Chondrocyte (in vitro differentiated cells): ENCODE measurements around the gene PLK2. TPM values are rescaled to one million over a fixed set of nuclear protein-coding genes. Genes with fewer than 3 reads are reported as not detected.

Experiments
- DNase-seq: peaks from one replicate; pipeline ENCODE4 v3.0.0; 2021; ENCODE audit warnings: mixed read lengths, low spot score
- H3K27ac Mint-ChIP-seq: one replicate; pipeline ENCODE4 v1.8.0; 2021; ENCODE audit warnings: mild to moderate bottlenecking, moderate library complexity, mixed read lengths; ENCODE audit not compliant: unreplicated experiment
- H3K27me3 Mint-ChIP-seq: 2 replicates; pipeline ENCODE4 v1.8.0; 2021; ENCODE audit warnings: low read depth, mixed read lengths
- H3K36me3 Mint-ChIP-seq: 2 replicates; pipeline ENCODE4 v1.8.0; 2021; ENCODE audit warnings: low read depth, mixed read lengths
- H3K4me1 Mint-ChIP-seq: 2 replicates; pipeline ENCODE4 v1.8.0; 2021; ENCODE audit warnings: low read depth, mild to moderate bottlenecking, mixed read lengths
- H3K4me3 Mint-ChIP-seq: one replicate; pipeline ENCODE4 v1.8.0; 2021; ENCODE audit warnings: mild to moderate bottlenecking, moderate library complexity, mixed read lengths; ENCODE audit not compliant: unreplicated experiment
- H3K9me3 Mint-ChIP-seq: 2 replicates; pipeline ENCODE4 v1.8.0; 2021; ENCODE audit warnings: low read depth, mixed read lengths
- total RNA-seq: library from RNA; stranded (reverse); gene quantifications from 3 replicates; pipeline ENCODE4 v1.2.1, GENCODE V29; 2021
- TF ChIP-seq, protein P1 (sequence below): fragments of 200-600 bp; sonication (generic); IDR thresholded peaks from 2 replicates; pipeline ENCODE4 v1.5.0; 2021; ENCODE audit warnings: antibody characterized with exemption, mild to moderate bottlenecking, moderate library complexity

The PLK2 gene
- total RNA-seq, 1 donor from 2014 or later = 46.8 TPM

DNA sequence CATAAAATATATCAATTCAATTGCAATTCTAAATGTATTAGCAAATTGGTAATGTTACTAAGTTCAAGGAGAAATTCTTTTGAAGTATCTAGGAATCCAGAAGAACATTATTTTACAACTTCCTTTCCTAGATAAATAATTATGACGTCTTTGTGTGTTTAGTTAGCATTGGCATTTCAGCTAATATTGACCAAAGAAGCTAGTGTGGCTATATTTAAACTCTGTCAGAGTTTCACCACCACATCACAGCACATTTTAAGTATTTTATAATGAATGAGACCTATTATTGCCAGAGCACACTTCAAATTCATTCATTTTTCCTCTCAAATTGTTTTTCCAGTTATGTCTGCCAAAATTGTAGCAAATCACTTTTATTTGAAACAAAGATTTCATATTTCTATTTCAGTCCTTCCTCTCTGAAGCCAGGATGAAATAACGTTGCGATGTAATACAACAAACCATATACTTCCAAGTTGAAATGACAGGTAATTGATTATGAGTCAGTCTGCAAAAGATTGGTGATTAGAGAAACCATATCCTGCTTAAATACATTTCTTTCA, 18.9 kb downstream of the PLK2 start:
- Mint-ChIP-seq H3K4me1 (peaks cover 3% of the 10 kb centered on the region), H3K4me3 (no peak overlapping the region)

DNA sequence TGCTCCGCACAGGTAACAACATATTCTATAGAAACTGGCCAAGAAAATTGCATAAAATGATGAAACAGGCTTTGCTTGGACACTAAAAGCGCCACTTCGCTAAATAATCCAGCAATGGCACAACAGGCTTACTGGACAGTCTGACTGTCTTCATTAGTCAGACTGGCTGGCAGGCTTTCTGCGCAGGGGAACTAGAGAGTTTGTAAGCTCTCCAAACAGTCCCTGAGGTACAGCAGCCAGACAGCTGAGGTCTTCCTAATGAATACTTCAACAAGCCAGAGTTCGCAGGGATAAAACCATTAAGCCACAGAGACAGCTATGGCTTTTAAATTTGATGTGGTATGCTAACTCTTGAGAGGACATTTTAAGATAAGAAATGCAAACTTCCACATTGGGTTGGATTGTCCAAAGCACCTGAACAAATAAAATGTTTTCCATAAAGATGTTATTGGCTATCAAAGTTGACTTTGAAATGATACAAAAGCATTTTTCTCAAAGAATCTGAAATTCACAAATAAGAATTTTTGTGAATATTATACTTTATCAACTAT, 20.7 kb downstream of the PLK2 start:
- Mint-ChIP-seq H3K27ac (no peak overlapping the region), H3K9me3 (peaks cover 3% of the 10 kb centered on the region), H3K36me3 (no peaks in the 10 kb centered on the region), H3K4me1 (peaks cover 3% of the 10 kb centered on the region), H3K4me3 (no peak overlapping the region), H3K27me3 (no peaks in the 10 kb centered on the region)
- TF ChIP-seq, protein P1, sequence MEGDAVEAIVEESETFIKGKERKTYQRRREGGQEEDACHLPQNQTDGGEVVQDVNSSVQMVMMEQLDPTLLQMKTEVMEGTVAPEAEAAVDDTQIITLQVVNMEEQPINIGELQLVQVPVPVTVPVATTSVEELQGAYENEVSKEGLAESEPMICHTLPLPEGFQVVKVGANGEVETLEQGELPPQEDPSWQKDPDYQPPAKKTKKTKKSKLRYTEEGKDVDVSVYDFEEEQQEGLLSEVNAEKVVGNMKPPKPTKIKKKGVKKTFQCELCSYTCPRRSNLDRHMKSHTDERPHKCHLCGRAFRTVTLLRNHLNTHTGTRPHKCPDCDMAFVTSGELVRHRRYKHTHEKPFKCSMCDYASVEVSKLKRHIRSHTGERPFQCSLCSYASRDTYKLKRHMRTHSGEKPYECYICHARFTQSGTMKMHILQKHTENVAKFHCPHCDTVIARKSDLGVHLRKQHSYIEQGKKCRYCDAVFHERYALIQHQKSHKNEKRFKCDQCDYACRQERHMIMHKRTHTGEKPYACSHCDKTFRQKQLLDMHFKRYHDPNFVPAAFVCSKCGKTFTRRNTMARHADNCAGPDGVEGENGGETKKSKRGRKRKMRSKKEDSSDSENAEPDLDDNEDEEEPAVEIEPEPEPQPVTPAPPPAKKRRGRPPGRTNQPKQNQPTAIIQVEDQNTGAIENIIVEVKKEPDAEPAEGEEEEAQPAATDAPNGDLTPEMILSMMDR = no peak
- DNase-seq = no peak

More for the DNA sequence above, 18.9 kb downstream of the PLK2 start:
- Mint-ChIP-seq H3K27ac (no peak overlapping the region), H3K36me3 (no peaks in the 10 kb centered on the region), H3K27me3 (no peaks in the 10 kb centered on the region), H3K9me3 (peaks cover 6% of the 10 kb centered on the region)
- DNase-seq = no peak
- TF ChIP-seq, protein P1 = no peak

DNA sequence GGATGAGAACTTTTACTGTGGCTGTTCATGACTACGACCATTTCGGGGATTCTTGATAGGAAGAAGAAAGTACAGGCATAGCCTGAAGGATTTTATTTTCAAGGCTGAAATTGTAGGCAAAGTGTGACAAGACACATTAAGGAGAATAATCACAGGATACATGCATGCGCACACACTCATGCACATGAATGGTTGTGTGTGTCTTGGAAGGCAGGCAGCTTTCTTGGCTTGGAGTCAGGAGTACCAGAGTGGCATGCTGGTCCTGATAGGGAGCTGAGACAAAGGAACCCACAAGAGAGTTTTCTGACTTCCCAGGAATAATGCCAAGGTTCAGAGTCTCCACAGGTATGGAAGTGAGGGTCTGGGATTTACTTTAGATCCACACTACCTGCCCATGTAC, 22.2 kb downstream of the PLK2 start:
- no peak overlapping the region for H3K27ac Mint-ChIP-seq
- peaks cover 3% of the 10 kb centered on the region for H3K4me1 Mint-ChIP-seq
- DNase-seq = no peak
- no peaks in the 10 kb centered on the region for H3K27me3 Mint-ChIP-seq
- H3K9me3 Mint-ChIP-seq = no peaks in the 10 kb centered on the region
- TF ChIP-seq, protein P1 = no peak
- no peak overlapping the region for H3K4me3 Mint-ChIP-seq
- no peaks in the 10 kb centered on the region for H3K36me3 Mint-ChIP-seq

DNA sequence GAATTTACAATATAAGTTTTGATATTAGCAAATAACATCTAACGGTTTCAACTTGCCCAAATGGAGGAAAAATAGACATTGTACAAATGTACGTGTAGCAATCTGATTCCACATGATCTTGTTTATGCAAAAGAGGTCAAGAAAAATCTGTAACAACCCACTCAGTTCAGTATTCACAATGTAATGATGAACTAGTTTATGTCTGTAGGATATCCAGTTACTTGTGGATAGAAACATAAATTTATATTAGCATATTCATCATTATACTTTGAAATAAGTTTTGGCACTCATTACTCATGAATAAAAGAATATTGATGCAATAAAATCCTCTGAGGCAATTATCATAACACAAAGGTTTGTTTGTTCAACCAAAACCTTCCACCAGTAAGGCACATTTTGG, 28.1 kb downstream of the PLK2 start:
- Mint-ChIP-seq H3K4me3 (no peak overlapping the region), H3K9me3 (no peaks in the 10 kb centered on the region), H3K27me3 (no peaks in the 10 kb centered on the region), H3K27ac (no peak overlapping the region), H3K36me3 (no peaks in the 10 kb centered on the region), H3K4me1 (no peaks in the 10 kb centered on the region)
- TF ChIP-seq, protein P1 = no peak
- no peak for DNase-seq

DNA sequence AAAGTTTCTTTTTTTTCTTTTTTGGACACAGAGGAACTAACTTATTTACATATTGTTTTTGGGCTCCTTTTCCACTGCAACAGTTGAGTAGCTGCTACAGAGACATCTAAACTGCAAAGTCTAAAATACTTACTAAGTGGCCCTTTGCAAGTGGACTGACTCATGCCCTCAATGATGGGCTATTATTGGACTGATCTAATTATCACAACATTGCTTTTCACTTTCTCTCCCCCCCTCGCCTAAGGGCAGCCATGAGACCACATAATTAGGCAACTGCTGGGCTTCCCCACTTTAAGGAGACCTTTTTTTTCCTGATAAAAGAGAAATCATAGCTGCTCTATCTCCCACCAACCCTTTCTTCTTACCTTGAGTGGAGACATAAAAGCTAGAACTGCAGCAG, 47.0 kb downstream of the PLK2 start:
- no peaks in the 10 kb centered on the region for H3K36me3 Mint-ChIP-seq
- H3K9me3 Mint-ChIP-seq = no peaks in the 10 kb centered on the region
- H3K4me3 Mint-ChIP-seq = no peak overlapping the region
- no peak overlapping the region for H3K27ac Mint-ChIP-seq
- TF ChIP-seq, protein P1 = no peak
- H3K27me3 Mint-ChIP-seq = no peaks in the 10 kb centered on the region
- H3K4me1 Mint-ChIP-seq = peaks cover 13% of the 10 kb centered on the region
- DNase-seq = no peak
